ENCODE results near the gene IGFL1.
"Not testable (repeated sequence)": the region's sequence is repeated elsewhere in the genome, so short reads cannot be mapped to it uniquely, and the experiment has no call there.

Gene IGFL1

DNA sequence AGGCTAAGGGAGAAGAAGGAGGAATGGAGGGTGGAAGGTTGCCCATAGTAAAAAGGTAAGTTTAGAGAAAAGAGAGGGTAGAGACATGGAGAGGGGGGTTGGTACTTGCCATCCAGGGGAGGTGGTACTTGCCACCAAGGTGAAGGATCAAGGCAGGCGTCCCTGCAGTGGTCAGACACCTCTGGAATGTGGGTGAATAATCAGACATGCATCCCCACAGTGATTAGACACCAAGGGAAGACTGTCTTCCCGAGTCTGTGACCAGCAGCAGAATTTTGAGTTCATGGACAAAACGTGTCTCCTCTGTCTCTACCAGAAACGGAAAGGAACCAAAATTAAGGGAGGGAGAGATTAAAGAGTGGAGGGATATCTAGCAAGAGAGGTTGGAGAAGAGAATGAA lies 27.1 kb upstream of the IGFL1 start:
- no peak for DNase-seq (ENCODE audit: low read depth in 2 of 2)

DNA sequence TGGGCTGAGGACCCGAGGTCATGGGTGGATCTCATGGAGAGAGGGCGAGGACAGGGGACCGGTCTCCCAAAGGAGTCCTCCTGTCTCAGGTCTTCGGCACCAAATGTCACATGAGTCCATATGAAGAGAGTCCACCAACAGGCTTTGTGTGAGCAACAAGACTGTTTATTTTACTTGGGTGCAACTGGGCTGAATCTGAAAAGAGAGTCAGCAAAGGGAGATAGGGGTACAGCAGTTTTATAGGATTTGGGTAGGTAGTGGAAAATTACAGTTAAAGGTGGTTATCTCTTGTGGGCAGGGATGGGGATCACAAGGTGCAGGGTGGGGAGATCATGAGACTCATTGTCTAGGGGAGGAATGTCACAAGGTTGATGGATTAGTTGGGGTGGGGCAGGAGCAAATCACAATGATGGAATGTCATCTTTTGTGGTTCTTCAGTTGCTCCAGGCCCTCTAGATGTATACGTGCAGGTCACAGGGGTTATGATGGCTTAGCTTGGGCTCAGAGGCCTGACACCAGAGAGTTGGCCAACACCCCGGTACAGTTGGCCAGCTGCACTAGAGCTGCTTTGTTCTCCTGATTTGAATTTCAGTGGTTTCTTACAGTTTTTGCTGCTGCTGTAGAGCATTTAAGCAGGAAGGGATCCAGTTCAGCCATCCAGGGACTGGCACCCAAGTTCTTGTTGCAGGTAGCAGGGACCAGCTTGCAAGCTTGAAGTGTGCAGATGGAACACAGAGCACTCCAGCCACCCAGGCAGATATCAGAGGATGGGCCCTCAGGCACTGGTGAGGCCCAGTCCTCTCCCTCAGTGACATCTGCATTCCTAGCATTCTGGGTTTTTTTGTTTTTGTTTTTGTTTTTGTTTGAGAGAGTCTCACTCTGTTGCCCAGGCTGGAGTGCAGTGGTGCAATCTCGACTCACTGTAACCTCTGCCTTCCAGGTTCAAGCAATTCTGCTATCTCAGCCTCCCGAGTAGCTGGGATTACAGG lies 26.4 kb upstream of the IGFL1 start:
- DNase-seq (ENCODE audit: low read depth in 2 of 2), result no peak

DNA sequence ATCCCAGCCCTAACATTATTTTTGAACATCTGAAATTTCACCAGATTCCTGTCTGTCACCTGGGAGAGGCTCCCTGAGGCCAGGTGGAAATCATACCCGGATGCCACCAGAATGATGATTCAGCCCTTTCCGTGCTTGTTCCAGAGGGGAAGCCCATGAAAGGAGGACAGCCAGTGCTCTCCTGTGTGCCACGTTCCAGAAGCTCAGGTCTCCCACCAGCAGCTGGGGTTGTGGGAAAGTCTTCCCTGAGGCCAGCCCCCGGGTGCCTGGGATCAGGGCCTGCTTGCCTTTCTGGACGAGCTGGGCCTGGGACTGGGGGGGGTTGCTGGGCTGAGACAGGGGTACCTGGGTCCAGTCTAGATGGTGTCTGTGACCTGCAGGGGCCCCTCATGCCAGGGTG lies 25.5 kb upstream of the IGFL1 start:
- no peak for DNase-seq (ENCODE audit: low read depth in 2 of 2)

DNA sequence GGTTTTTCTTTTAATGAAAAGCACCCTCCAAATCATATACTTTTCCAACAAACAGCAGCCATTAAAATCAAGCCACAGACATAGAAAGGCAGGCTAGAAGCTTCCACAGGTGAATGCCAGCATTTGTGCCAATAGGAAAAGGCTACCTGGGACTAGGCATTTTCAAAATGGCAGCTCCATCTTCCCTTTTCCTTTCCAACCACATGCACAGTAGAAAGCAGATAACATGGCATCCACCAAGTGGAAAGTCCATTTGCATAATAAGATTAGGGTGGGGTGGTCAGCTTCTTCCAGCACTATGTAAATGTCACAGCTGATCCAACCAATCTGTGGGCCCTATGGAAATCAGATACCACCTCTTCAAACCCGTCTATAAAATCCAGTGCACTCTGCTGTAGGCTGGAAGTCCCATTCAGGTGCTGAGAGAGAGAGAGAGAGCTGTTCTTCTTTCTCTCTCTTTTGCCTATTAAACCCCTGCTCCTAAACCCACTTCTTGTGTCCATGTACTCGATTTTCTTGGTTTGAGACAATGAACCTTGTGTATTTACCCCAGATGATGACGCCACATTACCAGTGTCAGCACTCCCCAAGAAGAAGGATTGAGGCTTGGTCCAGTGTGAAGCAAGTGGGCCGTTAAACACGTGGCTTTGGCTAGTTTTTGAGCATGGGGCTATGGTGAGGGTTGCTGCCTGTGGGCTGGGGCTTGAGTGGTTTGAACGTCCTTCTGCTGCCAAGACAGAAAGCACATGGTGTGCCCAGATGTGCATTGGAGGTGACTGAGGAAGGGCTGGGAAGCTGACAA lies 24.2 kb upstream of the IGFL1 start:
- no peak for DNase-seq (ENCODE audit: low read depth in 2 of 2)

DNA sequence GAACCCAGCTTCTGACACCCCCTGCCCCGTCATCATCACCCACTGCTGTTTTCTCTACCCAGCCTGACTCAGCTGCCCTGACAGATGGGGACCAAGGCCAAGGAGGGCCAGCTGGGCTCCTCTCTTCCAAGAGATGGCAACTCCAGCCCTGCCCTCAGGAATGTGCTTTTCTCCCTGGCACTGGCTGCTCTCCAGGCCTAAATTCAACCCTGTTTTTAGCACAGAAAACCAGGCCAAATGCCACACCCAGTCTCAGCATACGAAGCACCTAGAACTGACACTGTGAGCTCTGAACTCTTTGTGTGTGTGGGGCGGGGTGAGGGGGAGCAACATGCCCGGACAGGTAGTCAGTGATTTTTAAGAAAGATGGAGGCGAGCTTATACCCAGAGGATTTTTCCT lies 23.4 kb upstream of the IGFL1 start:
- DNase-seq (ENCODE audit: low read depth in 2 of 2), result no peak

DNA sequence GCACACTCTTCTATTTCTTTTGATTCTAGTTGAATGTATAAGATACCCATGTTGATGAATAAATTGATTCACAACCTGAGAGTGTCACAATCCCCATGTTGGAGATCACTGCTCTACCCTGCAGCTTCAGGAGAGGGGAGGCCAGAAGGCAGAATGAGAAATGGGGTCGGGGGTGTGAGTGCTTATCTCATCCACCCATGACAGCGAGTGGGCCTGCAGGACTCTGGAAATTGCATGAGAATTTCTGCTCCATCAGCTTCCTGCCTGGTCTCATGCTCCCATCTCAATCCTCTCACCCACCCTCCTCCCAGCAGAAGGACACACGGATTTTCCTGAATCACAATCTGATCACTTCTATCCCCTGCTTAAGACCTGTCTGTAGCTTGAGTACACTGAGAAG lies 22.9 kb upstream of the IGFL1 start:
- no peak for DNase-seq (ENCODE audit: low read depth in 2 of 2)

DNA sequence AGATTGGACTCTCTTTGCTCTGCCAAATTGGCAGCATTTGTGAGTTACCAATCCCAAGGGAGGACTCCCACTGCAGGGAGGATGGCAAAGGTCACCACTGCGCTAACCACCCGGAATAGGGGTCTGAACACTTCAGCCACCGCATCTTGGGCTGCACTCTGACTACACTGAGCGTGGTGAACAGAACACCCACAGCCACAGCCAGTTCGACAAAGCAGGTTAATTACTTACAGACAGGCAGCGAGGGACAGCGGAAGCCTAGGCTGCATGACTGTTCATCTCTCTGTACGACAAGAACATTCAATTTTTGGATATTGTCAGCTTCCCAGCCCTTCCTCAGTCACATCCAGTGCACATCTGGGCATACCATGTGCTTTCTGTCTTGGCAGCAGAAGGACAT lies 21.7 kb upstream of the IGFL1 start:
- not testable (repeated sequence) for DNase-seq (ENCODE audit: low read depth in 2 of 2)

DNA sequence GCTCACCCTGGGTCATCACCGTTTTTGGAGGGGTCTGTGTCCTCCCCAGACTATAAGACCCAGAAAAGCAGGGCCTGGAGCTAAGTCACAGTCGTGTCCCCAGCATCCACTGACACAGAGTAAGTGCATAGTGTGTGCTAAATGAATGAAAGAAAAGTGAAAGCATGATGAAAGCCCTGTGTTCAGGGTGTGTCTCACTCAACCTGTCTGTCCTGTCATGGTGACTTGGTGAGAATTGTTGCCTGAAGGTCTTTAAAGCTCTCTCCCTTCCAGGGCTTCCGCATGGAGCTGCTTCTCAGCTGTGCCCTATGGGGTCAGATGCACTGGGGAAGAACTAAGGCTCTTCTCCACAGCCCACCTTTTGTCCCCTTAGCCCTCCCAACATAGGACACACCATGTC lies 20.5 kb upstream of the IGFL1 start:
- no peak for DNase-seq (ENCODE audit: low read depth in 2 of 2)

DNA sequence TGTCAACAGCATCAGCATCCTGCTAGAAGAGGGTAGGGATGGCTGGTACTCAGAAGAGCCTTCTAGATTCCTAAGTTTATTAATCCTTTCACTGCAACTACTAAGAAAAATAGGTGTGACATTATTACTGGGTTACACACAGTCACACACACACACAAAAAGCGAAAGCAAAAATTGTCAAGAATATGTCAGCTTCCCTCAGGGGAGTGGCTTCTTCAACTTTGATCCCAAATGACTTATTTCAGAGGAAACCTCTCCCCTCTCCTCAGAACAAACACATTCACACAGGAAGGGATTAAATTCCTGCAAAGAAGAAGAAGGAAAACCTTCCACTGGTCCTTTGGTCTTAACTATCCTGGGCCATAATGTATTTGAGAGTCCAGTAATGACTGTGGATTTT lies 20.1 kb upstream of the IGFL1 start:
- DNase-seq (ENCODE audit: low read depth in 2 of 2), result no peak

DNA sequence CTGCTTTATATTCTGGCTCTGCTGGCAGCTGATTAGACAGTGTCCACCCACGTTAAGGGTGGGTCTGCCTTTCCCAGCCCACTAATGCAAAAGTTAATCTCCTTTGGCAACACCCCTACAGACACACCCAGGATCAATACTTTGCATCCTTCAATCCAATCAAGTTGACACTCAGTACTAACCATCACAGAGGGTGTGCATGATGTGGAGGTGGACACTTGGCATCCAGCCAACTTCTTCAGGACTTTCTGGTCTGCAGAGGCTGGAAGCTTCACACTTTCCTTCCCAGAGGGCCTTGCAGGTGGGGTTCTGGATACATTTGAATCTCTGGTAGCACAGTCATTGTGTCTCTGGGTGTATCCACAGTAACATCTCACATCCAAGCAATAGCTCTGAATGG lies 18.9 kb upstream of the IGFL1 start:
- DNase-seq (ENCODE audit: low read depth in 2 of 2), result no peak

DNA sequence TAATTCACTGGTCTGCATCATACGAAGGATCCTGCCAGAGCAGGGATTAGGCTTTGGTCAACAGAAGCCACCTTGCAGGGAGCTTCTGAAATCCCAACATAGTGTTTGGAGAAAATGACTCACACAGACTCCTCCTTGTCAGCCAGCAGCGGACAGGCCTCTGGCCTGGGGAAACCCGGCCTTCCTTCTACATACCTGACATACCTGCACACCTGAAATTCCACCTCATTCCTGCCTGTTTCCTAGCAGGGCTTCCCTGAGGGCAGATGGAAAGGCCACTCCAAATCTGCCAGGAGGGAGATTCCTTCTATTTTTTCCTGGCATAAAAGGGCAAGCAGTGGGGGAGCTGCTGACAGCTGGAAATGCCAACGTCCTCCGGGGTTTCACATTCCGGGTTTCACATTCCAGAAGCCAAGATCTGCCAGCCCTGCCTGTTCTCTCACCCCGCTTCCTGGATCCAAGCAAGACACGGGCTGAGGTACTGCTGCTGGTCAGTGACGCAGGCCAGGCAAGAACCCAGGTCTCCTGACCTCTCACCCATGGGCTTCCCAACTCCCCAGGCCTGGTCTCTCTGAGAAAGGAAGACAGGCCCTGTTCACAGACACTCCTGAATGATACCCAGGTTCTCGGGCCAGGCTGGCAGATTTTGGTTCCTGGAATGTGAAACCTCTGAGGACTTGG lies 18.2 kb upstream of the IGFL1 start:
- no peak for DNase-seq (ENCODE audit: low read depth in 2 of 2)

DNA sequence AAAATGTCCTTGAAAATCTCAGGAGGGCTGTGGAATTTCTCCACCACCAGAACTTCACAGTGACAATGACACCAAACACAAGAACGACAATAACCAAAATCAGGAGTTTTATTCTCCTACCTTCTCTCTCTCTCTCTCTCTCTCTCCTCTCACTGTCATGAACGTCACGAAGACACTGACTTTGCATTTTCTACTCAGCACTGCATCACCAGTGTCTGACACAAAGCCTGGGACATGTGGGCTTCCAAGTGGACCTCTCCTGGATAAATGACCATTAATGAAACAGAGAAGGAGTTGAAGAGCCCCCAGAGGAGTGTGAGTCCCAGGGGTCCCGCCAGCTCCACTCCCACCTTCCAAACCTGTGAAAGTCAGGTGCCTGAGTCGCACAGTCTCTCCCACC lies 16.9 kb upstream of the IGFL1 start:
- not testable (repeated sequence) for DNase-seq (ENCODE audit: low read depth in 2 of 2)

DNA sequence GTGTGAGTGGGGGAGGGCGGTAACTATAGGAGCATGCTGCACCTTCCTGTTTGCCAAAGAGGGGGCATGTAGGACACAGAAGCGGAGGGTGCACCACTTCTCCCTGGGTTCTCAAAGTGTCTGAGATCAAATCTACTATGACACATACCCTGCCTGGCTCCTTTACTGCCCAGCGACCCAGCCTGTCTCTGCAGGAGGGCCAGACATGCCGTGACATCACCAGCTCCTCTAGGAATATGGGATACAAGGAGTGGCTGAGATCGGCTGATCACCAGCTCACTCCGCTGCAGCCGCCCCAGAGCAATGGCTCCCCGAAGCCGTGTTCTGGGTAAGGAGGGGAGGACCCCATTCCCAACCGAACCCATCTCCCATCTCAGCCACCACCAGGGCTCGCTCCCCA lies 16.4 kb upstream of the IGFL1 start:
- DNase-seq (ENCODE audit: low read depth in 2 of 2), result no peak

DNA sequence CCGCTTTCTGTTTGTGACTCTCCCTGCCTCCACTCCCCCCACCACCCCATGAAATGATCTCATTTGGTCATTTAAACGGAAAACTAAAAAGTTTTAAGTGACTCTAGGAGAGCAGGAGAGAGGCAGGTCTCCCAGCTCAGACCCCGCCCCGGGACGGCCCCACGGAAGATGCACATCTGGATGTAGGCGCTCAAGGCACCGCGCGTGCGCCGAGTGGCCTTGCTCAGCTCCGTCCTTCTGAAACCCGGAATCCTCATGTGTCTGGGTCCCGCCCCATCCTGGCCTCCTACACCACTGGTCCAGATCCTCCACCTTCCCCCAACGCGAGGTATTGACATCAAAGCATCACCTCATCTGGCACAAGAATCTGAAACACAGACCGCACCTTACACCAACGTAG lies 15.7 kb upstream of the IGFL1 start:
- DNase-seq (ENCODE audit: low read depth in 2 of 2), result no peak

DNA sequence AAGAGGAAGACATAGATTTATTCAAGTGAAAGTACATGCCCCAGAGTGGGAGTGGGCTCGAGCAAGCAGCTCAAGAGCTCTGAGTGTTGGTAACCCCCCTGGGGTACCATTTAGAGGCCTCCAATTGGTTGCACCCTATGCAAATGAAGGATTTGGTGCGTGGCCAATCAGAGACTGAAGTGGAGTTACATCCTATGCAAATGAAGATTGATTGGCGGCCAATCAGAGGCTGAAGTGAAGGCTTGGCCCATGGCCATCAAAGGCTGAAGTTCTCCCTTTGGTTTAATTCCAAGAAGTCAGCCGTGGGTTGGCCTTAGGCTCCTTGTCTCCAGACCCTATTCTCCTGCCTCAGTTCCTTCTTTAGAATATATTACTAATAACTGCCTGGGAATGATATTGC lies 12.9 kb upstream of the IGFL1 start:
- no peak for DNase-seq (ENCODE audit: low read depth in 2 of 2)

DNA sequence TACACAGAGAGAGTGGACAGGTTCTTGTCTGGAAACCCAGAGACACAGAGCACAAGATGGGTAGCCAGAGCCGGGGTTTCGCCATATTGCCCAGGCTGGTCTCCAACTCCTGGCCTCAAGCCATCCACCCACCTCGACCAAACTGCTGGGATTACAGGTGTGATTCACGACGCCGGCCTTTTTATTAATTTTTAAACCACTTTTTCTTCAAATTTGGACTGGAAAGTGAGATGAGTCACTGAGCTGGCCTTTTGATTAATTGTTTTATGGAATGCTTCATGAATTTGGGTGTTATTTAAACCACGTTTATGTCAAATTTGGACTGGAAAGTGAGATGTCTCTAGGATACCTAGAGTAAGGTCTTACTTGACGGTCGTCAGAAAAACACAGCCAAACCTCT lies 12.1 kb upstream of the IGFL1 start:
- DNase-seq (ENCODE audit: low read depth in 2 of 2), result no peak

DNA sequence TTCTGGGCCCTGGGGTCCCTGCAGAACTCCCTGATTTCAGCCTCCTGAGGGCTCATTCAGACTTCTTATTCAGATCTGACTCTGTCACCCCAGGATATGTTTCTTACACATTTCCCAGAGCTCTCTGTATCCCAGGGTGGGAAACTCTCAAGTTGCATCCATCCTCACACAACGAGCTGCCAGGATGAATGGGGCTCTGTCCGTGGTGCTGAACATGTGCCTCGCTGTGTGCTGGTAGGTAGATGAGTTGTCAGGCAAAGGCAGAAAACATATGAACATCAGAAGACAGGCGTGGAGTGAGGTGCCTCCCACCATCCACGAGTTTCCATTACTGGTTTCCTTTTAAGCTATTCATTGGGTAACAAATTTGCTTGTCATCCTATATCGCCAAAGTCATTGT lies 11.4 kb upstream of the IGFL1 start:
- DNase-seq (ENCODE audit: low read depth in 2 of 2), result no peak

DNA sequence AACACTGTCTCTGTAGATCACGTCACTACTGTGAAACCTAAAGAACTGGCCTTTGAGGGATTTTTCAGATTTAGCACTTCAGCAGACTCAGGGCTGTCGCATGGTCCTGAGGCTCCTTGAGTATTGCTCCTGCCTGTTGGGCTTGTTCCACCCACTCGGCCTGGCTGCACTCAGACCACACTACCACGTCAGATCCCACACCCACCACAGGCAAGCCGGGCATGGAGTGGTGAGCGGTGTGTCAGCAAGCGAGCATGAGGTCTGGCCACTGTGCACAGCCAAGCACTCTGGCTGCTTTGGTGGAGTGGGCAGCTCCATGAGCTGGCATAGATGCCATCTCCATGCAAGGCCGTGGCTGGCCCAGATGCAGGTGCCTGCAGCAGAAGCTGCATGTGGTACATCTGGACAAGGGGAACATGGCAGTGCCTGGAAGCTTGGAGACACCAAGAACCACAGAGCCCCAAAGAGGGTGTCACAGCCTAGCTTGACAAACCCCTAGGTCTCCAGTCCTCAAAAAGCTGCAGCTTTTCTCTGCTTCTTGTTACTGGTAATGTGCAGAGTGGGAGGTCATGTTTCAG lies 9.4 kb upstream of the IGFL1 start:
- DNase-seq (ENCODE audit: low read depth in 2 of 2), result no peak

DNA sequence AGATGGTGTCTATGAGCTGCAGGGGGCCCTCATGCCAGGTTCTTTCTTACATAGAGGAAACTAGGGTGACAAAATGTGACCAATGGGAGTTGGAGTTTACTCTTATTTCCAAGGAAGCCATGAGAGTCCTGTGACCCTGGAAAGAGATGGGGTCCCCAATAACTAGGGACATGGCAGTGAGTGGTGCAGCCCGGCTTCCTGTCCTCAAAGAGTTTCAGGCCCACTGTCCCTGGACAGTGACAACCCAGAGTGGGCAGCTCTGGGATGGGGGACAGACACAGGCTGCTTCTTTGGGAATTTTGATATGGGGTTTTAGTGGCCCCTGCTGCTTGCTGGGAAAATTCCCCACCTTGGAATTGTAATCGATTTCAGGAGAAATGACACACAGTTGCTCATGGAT lies 8.4 kb upstream of the IGFL1 start:
- DNase-seq (ENCODE audit: low read depth in 2 of 2), result no peak

DNA sequence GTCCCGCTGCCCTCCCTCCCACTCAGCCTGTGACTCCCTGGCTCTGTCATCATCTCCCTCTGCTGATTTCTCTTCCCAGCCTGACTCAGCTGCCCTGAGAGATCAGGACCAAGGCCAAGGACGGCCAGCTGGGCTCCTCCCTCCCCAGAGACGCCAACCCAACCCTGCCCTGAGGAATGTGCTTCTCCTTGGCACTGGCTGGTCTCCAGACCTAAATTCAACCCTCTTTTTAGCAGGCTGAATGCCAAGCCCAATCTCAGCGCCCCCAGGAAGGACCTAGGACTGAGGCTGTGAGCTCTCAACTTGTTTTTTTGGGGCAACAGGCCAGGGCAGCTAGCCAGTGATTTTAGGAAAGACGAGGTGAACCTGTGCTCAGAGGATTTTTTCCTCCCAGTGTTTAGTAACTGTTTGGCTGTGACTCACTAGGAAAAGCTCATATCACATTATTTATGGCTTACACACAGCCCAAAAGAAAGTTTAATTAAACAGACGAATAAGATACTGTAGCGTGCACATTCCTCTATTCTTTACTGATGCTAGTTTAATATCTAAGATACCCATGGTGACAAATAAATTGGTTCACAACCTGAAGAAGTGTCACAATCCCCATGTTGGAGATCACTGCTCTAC lies 7.4 kb upstream of the IGFL1 start:
- DNase-seq (ENCODE audit: low read depth in 2 of 2), result no peak

DNA sequence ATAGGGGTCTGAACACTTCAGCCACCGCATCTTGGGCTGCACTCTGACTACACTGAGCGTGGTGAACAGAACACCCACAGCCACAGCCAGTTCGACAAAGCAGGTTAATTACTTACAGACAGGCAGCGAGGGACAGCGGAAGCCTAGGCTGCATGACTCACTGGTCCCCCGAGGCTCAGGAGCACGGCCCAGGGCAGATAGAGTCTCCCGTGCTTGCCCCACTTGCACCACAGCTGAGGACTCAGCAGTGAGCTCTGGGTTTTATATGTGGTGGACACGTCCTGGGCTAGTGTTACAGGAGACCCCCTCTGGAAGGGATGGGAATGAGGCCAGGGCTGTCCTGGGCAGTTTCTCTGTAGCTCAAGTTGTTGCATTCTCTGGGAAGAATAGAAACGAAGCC lies 5.8 kb upstream of the IGFL1 start:
- DNase-seq (ENCODE audit: low read depth in 2 of 2), result not testable (repeated sequence)

DNA sequence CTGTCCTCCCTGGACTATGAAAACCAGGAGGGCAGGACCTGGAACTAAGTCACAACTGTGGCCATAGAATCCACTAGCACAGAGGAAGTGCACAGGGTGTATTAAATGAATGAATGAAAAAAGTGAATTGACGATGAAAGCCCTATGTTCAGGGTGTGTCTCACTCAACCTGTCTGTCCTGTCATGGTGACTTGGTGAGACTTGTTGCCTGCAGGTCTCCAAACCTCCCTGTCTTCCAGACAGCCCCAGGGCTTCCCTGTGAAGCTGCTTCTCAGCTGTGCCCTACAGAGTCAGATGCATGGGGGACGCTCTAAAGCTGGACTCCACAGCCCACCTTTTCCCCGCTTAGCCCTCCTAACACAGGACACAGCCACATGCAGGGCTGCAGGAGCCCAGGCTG lies 4.8 kb upstream of the IGFL1 start:
- no peak for DNase-seq (ENCODE audit: low read depth in 2 of 2)

Data from fibroblast of skin of left quadriceps (primary cell).